GM19372 (cell line): ENCODE data around the gene ARHGDIB.

Source experiments
- ATAC-seq: cut with Tn5 transposase; IDR thresholded peaks from one replicate; pipeline ENCODE4 v1.9.1; 2021; ENCODE audit warnings: mild to moderate bottlenecking, low read depth, moderate library complexity; ENCODE audit not compliant: unreplicated experiment

ARHGDIB gene

DNA sequence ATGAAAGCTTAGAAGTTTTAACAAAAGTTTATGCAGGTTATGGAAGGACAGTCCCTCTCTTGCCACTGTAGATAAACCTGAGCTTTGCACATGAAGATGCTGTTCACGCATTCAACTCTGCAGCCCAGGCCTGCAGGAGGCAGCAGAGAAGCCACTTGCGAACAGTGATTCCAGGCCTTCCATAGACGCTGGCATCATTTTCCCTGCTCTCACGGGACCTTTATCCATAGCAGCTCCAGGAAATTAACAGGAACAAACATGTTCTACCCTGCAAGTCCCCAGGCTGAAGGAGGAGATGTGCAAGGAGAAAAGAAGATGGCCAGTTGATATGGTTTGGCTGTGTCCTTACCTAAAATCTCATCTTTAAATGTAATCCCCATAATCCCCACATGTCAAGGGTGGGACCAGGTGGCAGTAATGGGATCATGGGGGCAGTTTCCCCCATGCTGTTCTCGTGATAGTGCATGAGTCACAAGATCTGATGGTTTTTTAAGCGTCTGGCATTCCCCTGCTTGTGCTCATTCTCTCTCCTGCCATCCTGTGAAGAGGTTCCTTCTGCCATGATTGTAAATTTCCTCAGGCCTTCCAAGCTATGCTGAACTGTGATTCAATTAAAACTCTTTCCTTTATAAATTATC lies 25.1 kb downstream of the ARHGDIB start:
- no peak for ATAC-seq

DNA sequence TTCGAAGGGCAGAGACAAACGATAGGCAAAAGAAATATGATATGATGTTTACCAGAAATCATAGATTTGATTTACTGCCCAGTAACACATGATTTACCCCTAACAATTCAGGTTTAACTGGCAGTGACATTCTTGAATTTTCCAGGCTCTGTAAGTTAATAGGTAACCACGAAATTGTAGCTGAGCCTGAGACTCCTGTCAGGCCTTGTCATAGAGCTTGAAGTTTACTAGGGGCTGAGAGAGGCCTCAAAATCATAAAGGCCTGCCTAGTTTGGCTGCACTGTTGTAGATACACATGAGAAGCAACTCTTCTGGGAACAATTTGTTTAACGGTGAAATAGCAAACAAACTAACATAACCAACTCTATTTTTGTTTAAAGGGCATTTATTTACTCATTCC lies 26.4 kb downstream of the ARHGDIB start:
- no peak for ATAC-seq

DNA sequence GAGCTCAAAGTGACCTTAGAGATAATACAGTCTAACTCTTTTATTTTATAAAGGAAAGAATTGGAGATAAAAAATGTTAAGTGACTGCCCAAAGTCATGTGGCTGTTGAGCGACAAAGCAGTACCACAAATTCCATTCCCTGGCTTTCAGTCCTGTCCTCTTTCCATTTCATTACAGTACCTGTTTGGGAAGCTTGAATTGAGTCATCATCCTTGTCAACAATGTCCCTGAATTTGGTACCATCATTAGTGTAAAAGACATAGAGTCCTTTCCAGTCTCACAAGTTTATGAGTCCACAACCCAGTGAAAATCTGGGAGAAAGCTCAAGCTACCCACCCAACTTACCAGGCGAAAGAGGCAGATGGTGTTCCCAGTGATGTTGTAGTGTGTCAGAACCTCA lies 26.9 kb downstream of the ARHGDIB start:
- no peak for ATAC-seq

DNA sequence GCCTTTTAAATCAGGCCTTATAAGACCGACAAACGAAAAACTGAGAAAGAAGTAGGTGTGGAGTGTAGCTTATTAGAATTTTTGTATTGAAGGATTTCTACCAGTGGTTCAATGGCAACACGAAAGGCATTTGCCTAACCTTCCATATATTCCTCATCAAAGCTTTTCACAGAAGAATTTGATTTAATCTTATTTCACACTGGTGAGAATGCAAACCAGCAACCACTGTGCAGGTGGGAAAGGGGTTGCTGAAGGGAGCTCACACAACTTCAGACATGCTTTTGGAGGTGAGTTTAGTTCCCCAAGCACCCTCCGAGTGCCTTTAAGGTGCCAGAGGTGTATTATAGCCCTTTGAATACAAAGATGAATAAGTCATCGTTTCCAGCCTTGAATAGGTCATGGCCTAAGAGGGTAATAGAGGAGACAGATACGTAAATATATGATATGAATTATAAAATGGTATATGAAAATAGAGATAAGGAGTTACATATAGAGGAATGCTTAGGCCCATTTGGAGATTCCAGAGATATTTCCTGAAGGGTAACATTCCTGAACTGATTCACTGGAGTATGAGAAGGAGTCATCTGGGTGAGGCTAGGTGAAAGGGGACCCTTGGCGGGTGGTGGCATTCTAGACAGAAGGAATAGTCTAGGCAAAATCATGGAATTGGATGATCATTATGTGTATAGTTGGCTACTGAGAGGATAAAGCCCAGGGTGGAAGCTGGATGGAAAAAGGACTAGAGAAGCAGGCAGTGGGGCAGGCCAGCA lies 29.4 kb downstream of the ARHGDIB start:
- ATAC-seq = no peak

DNA sequence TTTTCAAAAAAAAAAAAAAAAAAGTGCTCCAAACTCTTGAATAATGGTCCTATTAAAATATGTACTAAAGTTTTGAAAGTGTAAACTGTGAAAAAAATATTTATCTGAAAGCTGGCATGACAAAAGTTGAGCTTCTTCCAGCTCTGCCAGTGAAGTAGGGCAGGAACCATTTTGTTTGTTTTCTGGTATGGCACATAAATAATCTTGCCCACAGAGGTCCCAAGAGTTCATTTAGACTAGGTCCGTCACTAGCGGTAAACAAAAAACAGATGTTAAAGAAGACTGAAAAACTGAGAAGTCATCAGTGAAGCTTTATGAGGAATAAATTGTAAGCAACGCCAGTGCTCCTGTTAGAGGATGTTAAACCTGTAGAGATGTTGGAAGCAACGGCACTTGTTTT lies 30.0 kb downstream of the ARHGDIB start:
- no peak for ATAC-seq

- ATAC-seq = no peak
Measured at GRCh38 chr12:14930299-14930698, 31.1 kb downstream of the ARHGDIB start.

DNA sequence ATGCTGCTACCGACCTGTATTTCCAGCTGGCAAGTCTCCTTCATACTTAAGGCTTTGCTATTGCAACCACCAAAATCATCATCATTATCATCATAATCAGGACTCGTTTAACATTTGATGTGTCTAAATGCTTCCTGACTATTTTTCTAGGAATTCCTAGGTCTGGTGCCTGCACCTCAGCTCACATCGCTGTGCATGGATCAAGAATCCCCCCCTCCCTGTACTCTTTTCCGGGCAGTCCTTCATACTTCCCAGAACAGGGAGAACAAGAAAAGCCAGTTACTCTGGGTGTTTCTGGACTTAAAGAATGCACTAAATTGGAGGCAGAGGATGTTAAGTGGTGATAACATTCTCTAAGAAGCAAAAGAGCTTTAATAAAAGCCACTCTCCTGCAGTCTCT lies 32.5 kb downstream of the ARHGDIB start:
- ATAC-seq = no peak

GRCh38 chr12:14927267-14927666 lies 34.1 kb downstream of the ARHGDIB start:
- no peak for ATAC-seq

DNA sequence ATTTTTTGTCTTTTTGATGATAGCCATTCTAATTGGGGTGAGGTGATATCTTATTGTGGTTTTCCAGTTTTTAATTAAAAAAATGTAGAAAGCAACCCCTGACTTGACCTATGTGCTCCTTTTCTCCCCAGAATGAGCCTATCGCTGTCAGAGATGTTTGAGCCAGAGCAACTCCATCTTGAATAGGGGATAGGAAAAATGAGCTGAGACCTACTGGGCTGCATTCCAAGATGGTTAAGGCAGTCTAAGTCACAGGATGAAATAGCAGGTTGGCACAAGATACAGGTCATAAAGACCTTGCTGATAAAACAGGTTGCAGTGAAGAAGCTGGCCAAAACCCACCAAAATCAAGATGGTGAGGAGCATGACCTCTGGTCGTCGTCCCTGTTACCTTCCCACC lies 36.9 kb downstream of the ARHGDIB start:
- ATAC-seq = no peak

DNA sequence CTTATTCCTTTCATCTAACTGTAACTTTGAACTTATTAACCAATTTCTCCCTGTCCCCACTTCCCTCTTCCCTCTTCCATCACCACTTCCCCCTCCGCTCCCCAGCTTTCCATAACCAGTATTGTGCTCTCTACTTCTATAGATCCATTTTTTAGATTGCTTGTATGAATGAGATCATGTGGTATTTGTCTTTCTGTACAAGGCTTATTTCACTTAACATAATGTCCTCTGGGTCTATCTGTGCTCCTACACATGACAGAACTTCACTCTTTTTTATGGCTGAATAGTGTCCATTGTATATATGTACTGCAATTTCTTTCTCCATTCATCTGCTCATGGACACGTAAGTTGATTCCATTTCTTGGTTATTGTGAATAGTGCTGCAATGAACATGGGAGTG lies 37.5 kb downstream of the ARHGDIB start:
- ATAC-seq = no peak

DNA sequence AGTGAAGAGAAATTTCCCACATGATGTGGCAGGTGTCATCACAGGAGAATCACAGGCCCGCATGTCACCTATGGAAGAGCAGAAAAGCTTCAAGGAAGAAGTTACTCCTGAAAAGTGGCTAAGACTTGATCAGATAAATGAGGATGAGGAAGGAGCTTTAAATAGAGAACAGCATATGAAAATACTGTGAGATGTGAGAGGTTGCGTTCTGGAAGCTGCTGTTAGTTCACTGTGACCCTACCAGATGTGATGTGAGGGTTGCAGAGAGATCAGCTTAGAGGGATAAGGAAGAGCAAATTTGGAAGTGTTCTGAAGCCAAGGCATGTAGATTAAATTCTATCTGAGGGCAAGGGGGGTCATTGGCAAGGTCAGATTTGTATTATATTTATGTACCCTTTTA lies 40.2 kb downstream of the ARHGDIB start:
- no peak for ATAC-seq

GRCh38 chr12:14920475-14921126 lies 40.8 kb downstream of the ARHGDIB start:
- ATAC-seq = no peak

DNA sequence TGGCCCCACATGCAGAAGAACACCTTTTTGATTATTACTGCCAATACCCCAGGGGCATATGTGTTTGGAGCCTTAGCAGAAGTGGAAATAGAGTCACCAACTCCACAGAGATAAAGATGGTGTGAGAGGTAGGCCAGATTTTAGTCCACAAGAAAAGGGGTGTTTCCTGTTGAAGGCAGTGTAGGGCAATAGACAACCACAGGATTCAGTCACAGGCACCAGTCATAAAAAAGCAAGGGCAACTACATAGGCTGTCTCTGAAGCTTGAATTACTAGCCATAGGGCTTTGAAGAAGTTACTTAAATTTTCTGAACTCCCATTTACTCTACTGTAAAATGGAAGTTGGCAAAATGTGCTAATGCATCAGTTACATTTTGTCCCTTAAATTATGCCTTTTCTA lies 41.9 kb downstream of the ARHGDIB start:
- ATAC-seq = no peak

- no peak for ATAC-seq
Measured at GRCh38 chr12:14915736-14916135, 45.7 kb downstream of the ARHGDIB start.

DNA sequence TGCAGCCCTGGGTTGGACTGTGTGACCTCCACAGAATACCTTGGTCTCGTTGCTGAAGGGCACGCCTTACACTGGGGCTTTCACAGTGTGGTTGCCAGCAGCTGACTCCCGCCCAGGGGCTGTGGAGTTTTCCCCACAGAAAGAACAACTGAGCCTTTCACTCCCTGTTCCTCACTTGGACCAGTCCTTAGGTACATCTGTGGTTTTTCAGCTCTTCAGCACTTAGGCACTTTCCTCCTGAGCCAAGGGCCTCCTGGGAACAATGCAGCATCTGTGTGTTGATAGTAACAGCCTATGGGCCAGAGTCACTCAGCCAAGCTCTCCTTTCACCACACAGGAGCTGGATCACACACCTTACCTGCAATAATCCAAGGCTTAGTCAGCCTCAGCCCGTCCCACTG lies 48.0 kb downstream of the ARHGDIB start:
- no peak for ATAC-seq

- no peak for ATAC-seq
Measured at GRCh38 chr12:14911131-14911530, 50.3 kb downstream of the ARHGDIB start.

GRCh38 chr12:14910090-14910915 lies 51.1 kb downstream of the ARHGDIB start:
- no peak for ATAC-seq

- no peak for ATAC-seq
Measured at GRCh38 chr12:14907953-14908352, 53.4 kb downstream of the ARHGDIB start.

DNA sequence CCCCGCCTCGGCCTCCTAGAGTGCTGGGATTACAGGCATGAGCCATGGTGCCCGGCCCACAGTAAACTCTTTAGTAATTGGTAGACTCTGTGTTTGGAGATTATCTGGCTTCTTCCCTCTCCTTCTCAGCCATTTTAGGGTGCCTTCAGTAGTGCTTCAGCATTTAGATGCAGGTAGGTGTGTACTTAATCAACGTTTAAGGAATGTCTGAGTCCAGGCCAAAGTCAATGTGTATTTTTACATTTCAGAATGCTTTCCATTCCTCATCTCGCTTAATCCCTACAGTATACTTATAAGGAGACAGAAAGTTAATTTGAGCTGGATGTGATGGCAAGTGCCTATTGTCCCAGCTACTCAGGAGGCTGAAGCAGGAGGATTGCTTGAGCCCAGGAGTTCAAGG lies 55.3 kb downstream of the ARHGDIB start:
- ATAC-seq = no peak

- ATAC-seq = no peak
Measured at GRCh38 chr12:14905269-14906004, 56.0 kb downstream of the ARHGDIB start.
